Esophagus squamous epithelium (tissue), 5 donors: ENCODE measurements around the gene RASSF1. TPM values are rescaled to one million over a fixed set of nuclear protein-coding genes. Genes with fewer than 3 reads are reported as not detected.

Experiments
- DNase-seq: peaks from one replicate; lab custom pipeline; 2025; lab: John Stamatoyannopoulos, UW
- H3K27ac ChIP-seq, 4 donors: fragments of 200-600 bp; sonication (generic); one replicate each; pipeline ENCODE4 v1.5.1; 2016 to 2019; ENCODE audit warnings: mild to moderate bottlenecking in 1 of 4
- H3K27me3 ChIP-seq, 4 donors: fragments of 200-600 bp; sonication (generic); 1 replicate in 3 of 4; 2 replicates in 1 of 4; pipeline versions ENCODE4 v1.5.1 to v1.6.0; 2017 to 2021; ENCODE audit warnings: antibody characterized with exemption in 1 of 4
- H3K36me3 ChIP-seq, 3 donors: fragments of 200-600 bp; sonication (generic); one replicate each; pipeline ENCODE4 v1.5.1; 2016 to 2019
- H3K4me1 ChIP-seq, 3 donors: fragments of 200-600 bp; sonication (generic); one replicate each; pipeline ENCODE4 v1.5.1; 2017 to 2019
- H3K4me3 ChIP-seq, 4 donors: fragments of 200-600 bp; sonication (generic); 1 replicate in 3 of 4; 2 replicates in 1 of 4; pipeline ENCODE4 v1.5.1; 2016 to 2019; ENCODE audit warnings: mild to moderate bottlenecking in 2 of 4, moderate library complexity in 1 of 4
- H3K9me3 ChIP-seq, 3 donors: fragments of 200-600 bp; sonication (generic); one replicate each; pipeline ENCODE4 v1.5.1; 2016 to 2019
- POLR2A ChIP-seq, 4 donors: fragments of 450-650 bp; IDR thresholded peaks; one replicate each; pipeline ENCODE4 v1.6.1; 2017; ENCODE audit warnings: antibody characterized with exemption in 4 of 4, mild to moderate bottlenecking in 4 of 4, moderate library complexity in 3 of 4
- WGBS, 2 donors: methylation state at CpG; one replicate each; pipeline ENCODE4 v1.1.5; 2018; 5-methylcytosine and 5-hydroxymethylcytosine counted together
- intact Hi-C: fragments of 100-400 bp; cut with DNase I; formaldehyde crosslinking; loops from one replicate; pipeline ENCODE4 v1.15.0; 2022
- total RNA-seq, 4 donors: library from RNA; depleted of rRNA; stranded (reverse); fragments of >200 nt; gene quantifications; one replicate each; pipeline ENCODE4 v1.1.0, GENCODE V29; 2016
- TF ChIP-seq, protein P1 (sequence below), 6 experiments: fragments of 450-650 bp in 4 of 6; fragments of 200-600 bp in 2 of 6; sonication (generic) in 2 of 6; IDR thresholded peaks; one replicate each; pipeline ENCODE4 v1.5.1; 2016 to 2019; ENCODE audit warnings: antibody characterized with exemption in 6 of 6, mild to moderate bottlenecking in 4 of 6, moderate library complexity in 4 of 6
- donor health status: DM: yes; HTN: yes; CAD: no.

Gene RASSF1
- total RNA-seq, 4 donors from 2014 or later: 11.9 to 31.7 (median 24.9) TPM

DNA sequence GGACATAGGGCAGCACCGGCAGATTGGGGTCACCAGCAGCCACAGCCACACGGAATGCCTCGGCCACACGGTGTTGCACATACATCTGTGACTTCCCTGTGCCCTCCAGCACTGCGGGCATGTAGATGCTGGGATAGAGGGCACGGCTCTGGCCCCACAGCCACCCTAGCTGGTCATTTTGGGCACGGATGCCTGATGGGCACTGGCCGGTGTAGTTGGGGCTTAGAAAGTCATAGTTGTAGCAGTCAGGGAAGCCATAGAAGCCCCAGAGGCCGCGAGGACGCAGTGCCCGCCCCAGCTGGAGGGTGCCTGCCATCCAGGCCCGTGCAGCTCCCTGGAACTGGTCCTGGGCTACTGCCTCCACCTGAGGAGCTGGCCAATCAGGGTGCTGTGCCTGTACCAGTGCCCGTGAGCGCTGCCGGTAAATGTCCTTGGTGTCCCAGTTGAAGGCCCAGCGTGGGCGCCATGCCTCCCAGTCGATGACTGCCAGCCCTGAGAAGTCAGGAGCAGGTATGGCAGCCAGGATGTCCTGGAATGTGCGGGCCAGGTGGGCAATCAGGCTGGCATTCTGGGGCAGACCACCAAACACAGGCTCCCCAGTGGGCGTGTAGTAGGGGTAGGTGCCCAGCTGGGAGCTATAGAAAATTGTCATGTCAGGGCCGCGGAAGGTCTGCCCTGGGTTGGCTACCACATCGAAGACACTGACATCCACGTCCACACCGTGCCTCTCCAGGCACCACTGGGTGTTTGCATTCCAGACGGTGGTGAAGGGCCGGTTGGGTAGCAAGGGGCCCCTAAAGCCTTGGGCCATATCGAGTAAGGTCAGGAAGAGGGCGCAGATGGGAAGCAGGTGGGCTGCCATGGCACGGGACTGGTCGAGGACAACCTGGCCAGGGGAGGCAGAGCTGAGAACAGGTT, 38.3 kb downstream of the RASSF1 start:
- H3K27me3 ChIP-seq: no peaks in the 10 kb centered on the region
- DNase-seq: no peak
- H3K27ac ChIP-seq: peak overlapping the region; percentile 44 to 94 (median 82)
- peak overlapping the region in 2 of 4 donors; percentile 19 to 53 for H3K4me3 ChIP-seq
- peaks cover 0 to under 1% (median 0%) of the 10 kb centered on the region in 3 donors for H3K36me3 ChIP-seq
- intact Hi-C loops: no loop called here
- TF ChIP-seq POLR2A (IDR thresholded peaks at IDR 0.05): no peak
- TF ChIP-seq, protein P1, sequence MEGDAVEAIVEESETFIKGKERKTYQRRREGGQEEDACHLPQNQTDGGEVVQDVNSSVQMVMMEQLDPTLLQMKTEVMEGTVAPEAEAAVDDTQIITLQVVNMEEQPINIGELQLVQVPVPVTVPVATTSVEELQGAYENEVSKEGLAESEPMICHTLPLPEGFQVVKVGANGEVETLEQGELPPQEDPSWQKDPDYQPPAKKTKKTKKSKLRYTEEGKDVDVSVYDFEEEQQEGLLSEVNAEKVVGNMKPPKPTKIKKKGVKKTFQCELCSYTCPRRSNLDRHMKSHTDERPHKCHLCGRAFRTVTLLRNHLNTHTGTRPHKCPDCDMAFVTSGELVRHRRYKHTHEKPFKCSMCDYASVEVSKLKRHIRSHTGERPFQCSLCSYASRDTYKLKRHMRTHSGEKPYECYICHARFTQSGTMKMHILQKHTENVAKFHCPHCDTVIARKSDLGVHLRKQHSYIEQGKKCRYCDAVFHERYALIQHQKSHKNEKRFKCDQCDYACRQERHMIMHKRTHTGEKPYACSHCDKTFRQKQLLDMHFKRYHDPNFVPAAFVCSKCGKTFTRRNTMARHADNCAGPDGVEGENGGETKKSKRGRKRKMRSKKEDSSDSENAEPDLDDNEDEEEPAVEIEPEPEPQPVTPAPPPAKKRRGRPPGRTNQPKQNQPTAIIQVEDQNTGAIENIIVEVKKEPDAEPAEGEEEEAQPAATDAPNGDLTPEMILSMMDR (IDR thresholded peaks at IDR 0.05): no peak
- H3K4me1 ChIP-seq: peaks cover 34 to 66% (median 38%) of the 10 kb centered on the region in 3 donors
- 71 to 78% methylated on average over 5 to 12 of the region's 32 CpGs for WGBS, 2 donors
- H3K9me3 ChIP-seq: no peaks in the 10 kb centered on the region

DNA sequence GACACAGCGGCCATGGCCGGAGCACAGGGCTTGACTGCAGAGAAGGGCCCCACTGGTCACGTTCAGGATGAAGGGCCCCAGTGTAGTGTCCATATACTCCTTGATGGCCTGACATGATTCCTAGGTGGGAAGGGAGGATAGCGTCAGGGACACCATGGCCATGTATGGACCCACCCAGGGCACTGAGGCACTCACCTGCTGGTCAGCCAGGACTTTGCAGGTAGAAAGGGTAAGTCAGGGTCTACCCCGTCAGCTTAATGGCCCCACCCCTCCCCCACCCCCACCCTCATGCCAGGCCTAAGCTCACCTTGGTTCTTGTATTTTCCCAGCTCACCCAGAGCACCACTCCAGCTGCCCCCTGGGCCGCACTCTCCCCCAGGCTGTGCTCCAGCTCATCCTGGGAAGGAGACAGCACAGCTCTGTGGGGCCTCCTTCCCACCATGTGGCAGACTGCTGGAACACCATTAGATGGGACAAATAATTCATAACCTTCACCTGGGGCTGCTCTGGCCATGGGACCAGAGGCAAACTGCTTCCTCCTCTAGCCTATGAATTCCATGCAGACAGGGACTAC, 39.9 kb downstream of the RASSF1 start:
- TF ChIP-seq, protein P1 (IDR thresholded peaks at IDR 0.05): no peak
- TF ChIP-seq POLR2A (IDR thresholded peaks at IDR 0.05): no peak
- DNase-seq: no peak

DNA sequence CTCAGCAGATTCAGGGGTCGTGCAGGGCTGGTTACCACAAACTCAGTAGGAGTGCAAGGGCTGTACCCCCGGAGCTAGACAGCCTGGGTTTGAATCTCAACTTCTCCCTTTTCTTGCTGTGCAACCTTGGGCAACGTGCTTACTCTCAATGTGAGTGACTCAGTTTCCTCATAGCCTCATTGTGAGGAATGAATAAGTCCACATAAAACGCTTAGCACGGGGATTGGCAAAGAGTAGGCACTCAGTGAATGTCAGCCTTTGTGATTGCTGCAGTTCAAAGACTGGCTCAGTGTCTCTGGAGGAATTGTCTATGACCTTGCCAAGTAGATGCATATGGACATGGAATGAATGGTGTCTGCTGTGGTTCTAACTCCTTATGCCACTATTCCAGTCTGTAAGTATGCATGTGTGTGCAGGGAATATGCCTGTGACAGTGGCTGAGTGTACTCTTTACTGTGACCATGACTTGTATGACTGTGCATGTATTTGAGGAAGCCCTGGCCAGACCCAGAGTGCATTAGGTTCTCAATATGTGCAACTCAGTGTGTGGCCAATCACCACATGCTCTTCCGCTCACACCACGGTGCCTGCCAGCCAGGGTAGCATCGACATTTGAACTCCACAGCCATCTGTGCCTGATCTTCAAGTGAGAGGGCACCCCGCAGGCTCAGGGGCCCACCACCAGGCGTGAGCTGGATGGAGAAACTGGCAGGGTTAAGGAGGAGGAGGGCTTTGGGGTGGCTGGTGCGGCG, 40.5 kb downstream of the RASSF1 start:
- Histone ChIP-seq H3K27me3 (no peaks in the 10 kb centered on the region), H3K4me1 (peaks cover 34 to 66% (median 38%) of the 10 kb centered on the region in 3 donors), H3K9me3 (no peaks in the 10 kb centered on the region), H3K36me3 (peaks cover 0 to 13% (median 0%) of the 10 kb centered on the region in 3 donors), H3K27ac (peak overlapping the region; percentile 89 to 94 (median 91)), H3K4me3 (peak overlapping the region; percentile 20 to 72 (median 60))
- peak in 1 of 4 donors; percentile 5 for TF ChIP-seq POLR2A (IDR thresholded peaks at IDR 0.05)
- TF ChIP-seq, protein P1 (IDR thresholded peaks at IDR 0.05): no peak
- intact Hi-C loops: no loop called here
- DNase-seq: no peak
- WGBS, 2 donors: 34 to 51% methylated on average over 8 to 11 of the region's 12 CpGs

More for the DNA sequence above, 39.9 kb downstream of the RASSF1 start:
- Histone ChIP-seq H3K27ac (peak overlapping the region; percentile 89 to 94 (median 91)), H3K4me1 (peaks cover 34 to 66% (median 38%) of the 10 kb centered on the region in 3 donors), H3K36me3 (peaks cover 0 to 13% (median 0%) of the 10 kb centered on the region in 3 donors), H3K9me3 (no peaks in the 10 kb centered on the region), H3K4me3 (peak overlapping the region in 2 of 4 donors; percentile 68 to 72), H3K27me3 (no peaks in the 10 kb centered on the region)
- intact Hi-C loops: no loop called here
- 84 to 100% methylated on average over 4 to 5 of the region's 6 CpGs for WGBS, 2 donors

DNA sequence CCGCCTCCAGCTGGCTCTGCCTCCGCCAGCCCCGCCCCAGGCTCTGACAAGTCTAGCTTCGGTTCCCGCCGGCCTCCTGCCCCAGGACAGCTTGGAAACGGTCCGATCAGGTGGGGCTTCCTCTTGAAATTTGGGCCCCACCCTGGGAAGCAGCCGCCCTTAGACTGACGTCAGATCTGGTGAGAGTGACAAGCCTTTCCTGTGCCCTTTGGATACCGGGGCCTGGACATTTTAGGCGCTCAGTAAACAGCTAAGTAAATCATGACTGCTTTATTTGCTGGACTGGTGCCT, 41.1 kb downstream of the RASSF1 start:
- Histone ChIP-seq H3K27ac (peak overlapping the region; percentile 89 to 94 (median 91)), H3K4me3 (peak overlapping the region; percentile 20 to 72 (median 60)), H3K27me3 (no peaks in the 10 kb centered on the region), H3K9me3 (no peaks in the 10 kb centered on the region), H3K4me1 (peaks cover 34 to 63% (median 38%) of the 10 kb centered on the region in 3 donors), H3K36me3 (peaks cover 0 to 13% (median 0%) of the 10 kb centered on the region in 3 donors)
- no peak for DNase-seq
- 0% methylated on average over 3 of the region's 12 CpGs; no CpG with 5 or more reads in 1 of the 2 donors for WGBS, 2 donors
- intact Hi-C loops: no loop called here
- TF ChIP-seq, protein P1 (IDR thresholded peaks at IDR 0.05): no peak
- TF ChIP-seq POLR2A (IDR thresholded peaks at IDR 0.05): no peak
